Measurements from ENCODE around the gene CELSR2.

CELSR2 gene

DNA sequence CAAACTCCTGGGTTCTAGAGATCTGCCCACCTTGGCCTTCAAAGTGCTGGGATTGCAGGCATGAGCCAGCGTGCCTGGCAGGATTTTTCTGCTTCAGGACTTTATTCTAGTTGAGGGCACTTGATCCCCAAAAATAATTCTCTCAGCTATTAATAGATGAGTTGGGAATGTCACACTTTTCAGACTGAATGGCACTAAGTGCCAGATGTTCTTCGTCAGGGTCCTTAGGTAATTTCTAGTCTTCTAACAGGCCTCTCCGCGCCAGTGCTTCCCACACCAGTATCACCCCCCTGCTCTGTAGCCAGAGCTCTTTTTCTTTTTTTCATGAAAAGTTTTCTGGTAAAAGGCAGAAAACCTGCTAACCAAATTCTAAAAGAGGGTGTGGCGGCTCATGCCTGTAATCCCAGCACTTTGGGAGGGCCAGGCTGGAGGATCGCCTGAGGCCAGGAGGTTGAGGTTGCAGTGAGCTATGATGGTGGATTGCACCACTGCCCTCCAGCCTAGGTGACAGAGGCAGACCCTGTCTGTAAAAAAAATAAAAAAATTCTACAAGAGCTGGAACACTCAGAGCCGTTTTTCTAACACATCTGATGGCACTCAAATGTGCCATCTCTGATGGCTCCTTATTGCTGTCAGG, 41.8 kb upstream of the CELSR2 start:
- Histone ChIP-seq H3K27me3 (ENCODE audit: insufficient read depth, poor library complexity, severe bottlenecking) (no peaks in the 10 kb centered on the region), H3K9me3 (ENCODE audit: severe bottlenecking) (no peaks in the 10 kb centered on the region), H3K27ac (ENCODE audit: poor library complexity, severe bottlenecking) (no peak overlapping the region), H3K36me3 (ENCODE audit: low read depth) (no peaks in the 10 kb centered on the region), H3K4me3 (ENCODE audit: severe bottlenecking) (no peak overlapping the region), H3K4me1 (ENCODE audit: insufficient read depth, poor library complexity, severe bottlenecking) (peaks cover 22% of the 10 kb centered on the region)
- DNase-seq (ENCODE audit: low spot score), result no peak
- no peak for ATAC-seq (ENCODE audit: low read depth)
- TF ChIP-seq, protein P1, sequence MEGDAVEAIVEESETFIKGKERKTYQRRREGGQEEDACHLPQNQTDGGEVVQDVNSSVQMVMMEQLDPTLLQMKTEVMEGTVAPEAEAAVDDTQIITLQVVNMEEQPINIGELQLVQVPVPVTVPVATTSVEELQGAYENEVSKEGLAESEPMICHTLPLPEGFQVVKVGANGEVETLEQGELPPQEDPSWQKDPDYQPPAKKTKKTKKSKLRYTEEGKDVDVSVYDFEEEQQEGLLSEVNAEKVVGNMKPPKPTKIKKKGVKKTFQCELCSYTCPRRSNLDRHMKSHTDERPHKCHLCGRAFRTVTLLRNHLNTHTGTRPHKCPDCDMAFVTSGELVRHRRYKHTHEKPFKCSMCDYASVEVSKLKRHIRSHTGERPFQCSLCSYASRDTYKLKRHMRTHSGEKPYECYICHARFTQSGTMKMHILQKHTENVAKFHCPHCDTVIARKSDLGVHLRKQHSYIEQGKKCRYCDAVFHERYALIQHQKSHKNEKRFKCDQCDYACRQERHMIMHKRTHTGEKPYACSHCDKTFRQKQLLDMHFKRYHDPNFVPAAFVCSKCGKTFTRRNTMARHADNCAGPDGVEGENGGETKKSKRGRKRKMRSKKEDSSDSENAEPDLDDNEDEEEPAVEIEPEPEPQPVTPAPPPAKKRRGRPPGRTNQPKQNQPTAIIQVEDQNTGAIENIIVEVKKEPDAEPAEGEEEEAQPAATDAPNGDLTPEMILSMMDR (IDR thresholded peaks at IDR 0.05; ENCODE audit: poor library complexity, severe bottlenecking), result no peak

DNA sequence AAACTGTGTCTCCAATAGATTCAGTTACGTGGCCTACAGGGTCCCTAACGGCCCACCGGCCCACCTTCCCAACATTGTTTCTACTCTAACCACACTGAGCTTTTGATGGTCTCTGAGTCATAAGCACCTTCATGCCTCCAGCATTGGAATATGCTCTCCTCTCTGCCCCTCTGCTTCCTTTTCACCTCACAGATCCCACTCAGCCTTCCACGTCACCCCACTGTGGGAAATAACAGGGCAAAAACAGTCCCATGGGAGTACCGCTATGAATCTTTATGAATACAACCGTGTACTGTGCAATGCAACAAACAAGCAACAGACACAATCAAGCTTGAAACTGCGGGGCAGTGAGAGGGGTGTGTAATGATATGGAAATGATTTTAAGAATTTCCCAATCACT, 40.9 kb upstream of the CELSR2 start:
- TF ChIP-seq, protein P1 (IDR thresholded peaks at IDR 0.05; ENCODE audit: poor library complexity, severe bottlenecking), result no peak
- peak overlapping the region; percentile 25 for H3K27ac ChIP-seq (ENCODE audit: poor library complexity, severe bottlenecking)
- DNase-seq (ENCODE audit: low spot score) (no peak), ATAC-seq (ENCODE audit: low read depth) (no peak)
- no peaks in the 10 kb centered on the region for H3K27me3 ChIP-seq (ENCODE audit: insufficient read depth, poor library complexity, severe bottlenecking)
- H3K9me3 ChIP-seq (ENCODE audit: severe bottlenecking), result no peaks in the 10 kb centered on the region
- H3K36me3 ChIP-seq (ENCODE audit: low read depth), result no peaks in the 10 kb centered on the region
- peaks cover 25% of the 10 kb centered on the region for H3K4me1 ChIP-seq (ENCODE audit: insufficient read depth, poor library complexity, severe bottlenecking)
- no peak overlapping the region for H3K4me3 ChIP-seq (ENCODE audit: severe bottlenecking)

DNA sequence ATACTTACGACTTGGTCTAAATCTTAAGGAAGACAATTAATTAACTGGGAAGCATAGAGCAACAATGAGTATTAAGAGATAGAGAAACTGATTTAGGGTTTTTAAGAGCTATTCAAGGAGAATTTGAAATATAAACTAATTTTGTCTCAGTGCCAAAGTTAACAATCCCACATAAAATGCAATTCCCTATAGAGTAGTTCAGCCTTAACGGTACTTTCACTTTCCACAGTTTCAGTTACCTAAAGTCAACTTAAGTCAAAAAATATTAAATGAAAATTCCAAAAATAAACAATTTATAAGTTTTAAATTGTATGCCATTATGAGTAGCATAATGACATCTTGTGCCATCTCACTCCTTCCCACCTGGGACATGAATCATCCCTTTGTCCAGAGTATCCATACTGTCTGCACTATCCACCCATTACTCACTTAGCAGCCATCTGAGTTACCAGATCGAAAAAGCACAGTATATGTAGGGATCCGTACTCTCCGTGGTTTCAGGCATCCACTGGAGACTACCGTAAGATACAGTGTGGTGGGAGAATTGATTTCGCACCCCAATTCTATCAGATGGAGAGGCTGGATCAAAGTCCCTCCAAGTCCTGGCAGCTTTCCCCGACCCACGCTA, 40.4 kb upstream of the CELSR2 start:
- ATAC-seq (ENCODE audit: low read depth), result peak; percentile 58; the same call in 2 of the 3 replicates
- Histone ChIP-seq H3K27me3 (ENCODE audit: insufficient read depth, poor library complexity, severe bottlenecking) (no peaks in the 10 kb centered on the region), H3K36me3 (ENCODE audit: low read depth) (no peaks in the 10 kb centered on the region), H3K4me1 (ENCODE audit: insufficient read depth, poor library complexity, severe bottlenecking) (peaks cover 26% of the 10 kb centered on the region), H3K4me3 (ENCODE audit: severe bottlenecking) (no peak overlapping the region), H3K9me3 (ENCODE audit: severe bottlenecking) (no peaks in the 10 kb centered on the region), H3K27ac (ENCODE audit: poor library complexity, severe bottlenecking) (peak overlapping the region; percentile 25)
- TF ChIP-seq, protein P1 (IDR thresholded peaks at IDR 0.05; ENCODE audit: poor library complexity, severe bottlenecking), result no peak
- no peak for DNase-seq (ENCODE audit: low spot score)

DNA sequence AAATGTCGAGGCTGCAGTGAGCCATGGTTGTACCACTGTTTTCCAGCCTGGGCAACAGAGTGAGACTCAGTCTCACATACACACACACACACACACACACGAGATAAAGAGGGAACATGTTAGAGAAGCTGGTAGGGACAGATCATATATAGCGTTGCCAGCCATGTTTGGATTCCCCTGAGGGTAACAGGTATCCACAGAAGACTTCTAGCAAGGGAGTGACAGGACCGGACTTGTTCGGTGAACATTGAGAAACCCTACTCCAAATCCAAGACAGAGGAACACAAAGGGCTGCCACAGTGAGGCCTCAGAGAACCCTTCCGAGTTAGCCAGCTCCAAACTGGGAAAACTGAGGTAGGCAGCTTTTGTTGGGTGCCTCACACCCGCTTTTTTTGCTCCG, 39.3 kb upstream of the CELSR2 start:
- ATAC-seq (ENCODE audit: low read depth) (peak; percentile 38; the same call in 2 of the 3 replicates), DNase-seq (ENCODE audit: low spot score) (no peak)
- Histone ChIP-seq H3K4me1 (ENCODE audit: insufficient read depth, poor library complexity, severe bottlenecking) (peaks cover 26% of the 10 kb centered on the region), H3K36me3 (ENCODE audit: low read depth) (peaks cover 9% of the 10 kb centered on the region), H3K27ac (ENCODE audit: poor library complexity, severe bottlenecking) (peak overlapping the region; percentile 25), H3K4me3 (ENCODE audit: severe bottlenecking) (no peak overlapping the region), H3K9me3 (ENCODE audit: severe bottlenecking) (no peaks in the 10 kb centered on the region), H3K27me3 (ENCODE audit: insufficient read depth, poor library complexity, severe bottlenecking) (no peaks in the 10 kb centered on the region)
- TF ChIP-seq, protein P1 (IDR thresholded peaks at IDR 0.05; ENCODE audit: poor library complexity, severe bottlenecking), result no peak

DNA sequence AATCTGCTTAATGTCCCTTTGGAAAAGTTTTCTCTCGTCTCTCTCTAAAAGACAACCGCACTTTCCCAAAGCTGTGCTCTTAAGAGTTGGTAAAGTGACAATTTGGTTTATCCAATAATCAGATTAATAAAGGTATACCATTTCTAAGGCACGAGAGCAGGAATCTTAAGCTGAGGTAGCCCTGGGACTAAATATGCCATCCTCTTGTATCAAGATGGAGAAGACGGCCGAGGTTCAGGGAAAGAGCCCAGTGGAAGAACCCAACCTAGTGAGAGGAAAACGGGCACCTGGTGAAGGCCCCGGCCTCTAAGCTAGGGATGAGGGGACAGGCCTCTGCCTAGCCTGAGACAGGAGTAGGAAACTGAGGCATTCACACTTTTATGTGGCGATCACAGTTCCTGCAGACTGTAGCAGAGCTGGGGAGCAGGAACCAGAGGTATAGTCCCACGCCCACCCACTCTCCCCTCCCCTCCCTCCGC, 36.0 kb upstream of the CELSR2 start:
- H3K9me3 ChIP-seq (ENCODE audit: severe bottlenecking), result no peaks in the 10 kb centered on the region
- H3K27ac ChIP-seq (ENCODE audit: poor library complexity, severe bottlenecking), result peak overlapping the region; percentile 68
- ATAC-seq (ENCODE audit: low read depth), result no peak
- TF ChIP-seq, protein P1 (IDR thresholded peaks at IDR 0.05; ENCODE audit: poor library complexity, severe bottlenecking), result no peak
- peaks cover 46% of the 10 kb centered on the region for H3K4me1 ChIP-seq (ENCODE audit: insufficient read depth, poor library complexity, severe bottlenecking)
- H3K4me3 ChIP-seq (ENCODE audit: severe bottlenecking), result peak overlapping the region; percentile 65
- H3K36me3 ChIP-seq (ENCODE audit: low read depth), result peaks cover 37% of the 10 kb centered on the region
- H3K27me3 ChIP-seq (ENCODE audit: insufficient read depth, poor library complexity, severe bottlenecking), result no peaks in the 10 kb centered on the region
- DNase-seq (ENCODE audit: low spot score), result no peak
